Measurements from ENCODE around the gene L3MBTL2. TPM values are rescaled to one million over a fixed set of nuclear protein-coding genes. Genes with fewer than 3 reads are reported as not detected.

L3MBTL2 gene
- total RNA-seq, 1 experiment from 2014 or later: 51.5 TPM

- in situ Hi-C loops (cut with HindIII; ENCODE audit: low pct_unique_long_range_greater_than_20kb, low sequenced_read_pairs): no loop called here
- DNase-seq (ENCODE audit: low read depth): no peak
Observed at GRCh38 chr22:41237707-41238569, 32.8 kb downstream of the L3MBTL2 start.

GRCh38 chr22:41238570-41239442 lies 33.7 kb downstream of the L3MBTL2 start:
- no peak for DNase-seq (ENCODE audit: low read depth)
- in situ Hi-C loops (cut with HindIII; ENCODE audit: low pct_unique_long_range_greater_than_20kb, low sequenced_read_pairs): no loop called here

GRCh38 chr22:41239443-41240128 lies 34.5 kb downstream of the L3MBTL2 start:
- in situ Hi-C loops (cut with HindIII; ENCODE audit: low pct_unique_long_range_greater_than_20kb, low sequenced_read_pairs): no loop called here
- no peak for DNase-seq (ENCODE audit: low read depth)

DNA sequence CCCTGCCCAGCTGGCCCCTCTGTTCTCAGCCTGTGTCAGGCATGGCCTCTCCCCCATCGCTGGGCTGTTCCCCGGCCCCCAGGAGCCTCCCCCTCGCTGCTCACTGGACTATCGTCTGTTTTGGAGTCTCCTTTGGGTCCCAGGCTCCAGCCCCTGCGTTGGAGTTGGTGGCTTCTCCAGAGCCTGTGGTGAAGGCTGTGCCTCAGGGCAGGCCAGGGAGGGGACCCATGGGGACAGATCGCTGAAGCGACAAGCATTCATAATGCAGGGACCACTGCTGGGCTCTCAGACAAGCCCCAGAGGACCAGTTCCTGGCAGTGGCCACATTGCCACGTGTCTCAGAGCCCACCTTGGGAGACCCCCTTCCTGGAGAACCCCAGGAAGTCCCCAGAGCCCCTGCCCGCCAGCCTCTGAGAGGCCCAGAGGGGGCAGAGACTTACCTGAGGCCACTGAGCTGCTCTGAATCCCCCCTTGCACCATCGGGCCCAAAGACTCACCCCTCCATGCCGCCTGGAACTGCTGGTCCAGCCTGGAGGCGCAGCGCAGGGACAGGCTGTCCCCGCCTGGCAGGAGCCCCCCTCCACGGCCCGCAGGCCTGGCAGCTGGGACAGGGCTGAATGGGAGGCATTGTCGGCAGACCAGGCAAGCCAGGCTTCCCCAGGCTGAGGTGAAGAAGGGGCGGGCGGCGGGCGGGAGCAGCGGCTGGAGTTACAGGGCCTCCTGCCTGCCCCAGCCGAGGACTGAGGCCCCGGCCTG lies 35.4 kb downstream of the L3MBTL2 start, which contains the start of gene CHADL:
Gene CHADL (minus strand): TSS at position 555 of the 756 bp plus-strand sequence. CDS start 50 bp downstream, at position 505.
- in situ Hi-C loops (cut with HindIII; ENCODE audit: low pct_unique_long_range_greater_than_20kb, low sequenced_read_pairs): no loop called here
- no peak for DNase-seq (ENCODE audit: low read depth)

DNA sequence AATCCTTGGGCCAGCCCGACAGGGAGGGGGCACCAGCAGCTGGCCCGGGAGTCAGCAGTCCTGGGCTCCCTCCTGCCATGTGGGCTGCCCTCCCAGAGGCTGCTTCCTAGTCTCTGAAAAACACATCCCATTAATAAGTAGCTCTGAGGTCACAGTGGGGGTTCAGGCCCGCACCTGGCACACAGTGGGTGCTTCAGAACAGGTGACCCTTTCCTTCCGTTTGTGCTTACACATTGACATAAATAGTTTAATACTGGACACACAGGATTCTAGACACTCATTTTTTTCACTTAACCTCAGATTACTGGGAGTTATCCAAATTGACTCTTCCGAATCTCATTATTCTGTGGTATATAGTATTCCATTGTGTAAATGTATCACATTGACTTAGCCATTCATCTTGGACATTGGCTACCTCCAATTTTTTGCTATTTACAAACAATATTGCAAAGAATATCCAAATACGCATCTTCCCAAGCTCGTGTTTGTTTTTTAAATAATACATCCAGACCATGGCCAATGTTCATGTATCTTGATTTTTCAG lies 36.1 kb downstream of the L3MBTL2 start:
- in situ Hi-C loops (cut with HindIII; ENCODE audit: low pct_unique_long_range_greater_than_20kb, low sequenced_read_pairs): no loop called here

DNA sequence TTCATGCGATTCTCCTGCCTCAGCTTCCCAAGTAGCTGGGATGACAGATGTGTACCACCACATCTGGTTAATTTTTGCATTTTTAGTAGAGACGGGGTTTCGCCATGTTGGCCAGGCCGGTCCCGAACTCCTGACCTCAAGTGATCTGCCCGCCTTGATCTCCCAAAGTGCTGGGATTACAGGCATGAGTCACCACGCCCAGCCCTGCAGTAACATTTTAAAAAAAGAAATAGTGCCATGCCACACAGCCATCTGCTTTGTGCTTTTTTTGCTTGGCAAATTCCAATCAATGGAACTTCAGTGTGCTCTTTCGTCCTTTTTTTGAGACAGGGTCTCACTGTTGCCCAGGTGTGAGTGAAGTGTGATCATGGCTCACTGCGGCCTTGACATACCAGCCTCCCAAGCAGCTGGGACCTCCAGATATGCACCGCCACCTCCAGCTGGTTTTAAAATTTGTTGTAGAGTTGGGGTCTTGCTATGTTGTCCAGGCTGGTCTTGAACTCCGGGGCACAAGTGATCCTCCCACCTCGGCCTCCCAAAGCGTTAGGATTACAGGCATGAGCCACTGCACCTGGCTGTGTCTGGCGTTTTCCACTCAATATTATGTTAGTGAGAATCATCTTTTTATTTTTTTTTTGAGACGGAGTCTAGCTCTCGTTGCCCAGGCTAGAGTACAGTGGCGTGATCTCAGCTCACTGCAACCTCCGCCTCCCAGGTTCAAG lies 37.4 kb downstream of the L3MBTL2 start:
- DNase-seq (ENCODE audit: low read depth): no peak
- in situ Hi-C loops (cut with HindIII; ENCODE audit: low pct_unique_long_range_greater_than_20kb, low sequenced_read_pairs): no loop called here

More for the DNA sequence above, 36.1 kb downstream of the L3MBTL2 start:
- DNase-seq (ENCODE audit: low read depth): no peak

DNA sequence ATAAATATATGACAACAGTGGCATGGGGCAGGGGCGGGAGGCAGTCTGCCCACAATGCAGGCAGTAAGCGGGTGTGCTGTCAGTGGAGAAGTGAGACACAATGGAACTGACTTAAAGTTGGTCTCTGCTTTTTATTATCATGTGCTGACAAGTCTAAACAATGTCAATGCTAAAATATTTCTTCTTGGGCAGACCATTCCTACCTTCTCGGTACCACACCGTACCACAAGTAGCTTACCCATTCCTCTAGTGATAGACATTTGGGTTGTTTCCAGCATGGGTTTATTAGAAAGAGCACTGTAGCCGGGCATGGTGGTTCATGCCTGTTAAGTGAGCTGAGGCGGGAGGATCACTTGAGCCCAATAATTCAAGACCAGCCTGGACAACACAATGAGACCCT lies 38.2 kb downstream of the L3MBTL2 start:
- no peak for DNase-seq (ENCODE audit: low read depth)
- in situ Hi-C loops (cut with HindIII; ENCODE audit: low pct_unique_long_range_greater_than_20kb, low sequenced_read_pairs): no loop called here

DNA sequence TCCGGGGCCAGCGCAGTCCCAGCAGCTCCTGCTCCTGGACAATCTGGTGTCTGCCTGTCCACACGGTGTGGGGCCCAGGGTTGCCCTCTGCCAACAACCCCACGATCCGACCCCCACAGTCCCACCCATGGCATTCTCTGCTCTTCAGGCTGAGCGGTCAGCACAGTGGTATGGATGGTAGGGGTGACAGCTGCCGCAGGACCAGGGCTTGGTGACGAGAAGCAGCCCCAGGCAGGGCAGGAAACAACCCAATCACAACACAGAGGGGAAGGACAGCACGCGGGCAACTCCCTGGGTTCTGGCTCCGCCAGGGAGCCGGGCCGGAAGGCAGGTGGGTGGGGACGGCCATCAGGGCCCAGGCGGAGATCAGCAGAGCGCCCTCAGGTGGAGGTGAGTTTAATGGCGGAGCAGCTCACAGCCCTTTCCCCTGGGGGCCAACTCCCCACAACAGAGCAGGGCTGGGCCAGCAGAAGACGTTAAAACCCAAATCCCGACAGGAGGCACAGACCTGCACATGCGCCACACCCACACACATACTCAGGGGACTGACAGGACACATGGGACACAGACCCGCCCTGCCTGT lies 40.9 kb downstream of the L3MBTL2 start:
- DNase-seq (ENCODE audit: low read depth): no peak
- in situ Hi-C loops (cut with HindIII; ENCODE audit: low pct_unique_long_range_greater_than_20kb, low sequenced_read_pairs): no loop called here

- in situ Hi-C loops (cut with HindIII; ENCODE audit: low pct_unique_long_range_greater_than_20kb, low sequenced_read_pairs): no loop called here
- no peak for DNase-seq (ENCODE audit: low read depth)
Observed at GRCh38 chr22:41247703-41248102, 42.6 kb downstream of the L3MBTL2 start.

DNA sequence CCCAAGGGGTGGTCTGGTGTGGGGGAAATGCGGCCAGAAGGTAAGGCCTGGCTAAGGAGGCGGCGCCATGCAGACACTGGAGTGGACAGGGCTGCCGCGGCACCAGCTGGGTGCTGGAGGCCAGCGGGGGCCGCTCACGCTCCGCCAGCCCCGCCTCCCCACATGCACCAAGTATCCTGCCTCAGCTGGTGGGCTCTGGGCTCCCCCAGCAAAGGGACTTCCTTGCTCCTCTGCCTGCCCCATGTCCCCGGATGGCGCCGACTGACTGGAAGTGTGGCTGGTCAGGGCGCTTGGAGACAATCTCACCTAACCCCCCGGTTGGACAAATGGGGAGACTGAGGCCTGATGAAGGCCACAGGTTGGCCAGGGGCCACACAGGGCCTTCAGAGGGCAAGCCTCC lies 43.2 kb downstream of the L3MBTL2 start:
- DNase-seq (ENCODE audit: low read depth): no peak
- in situ Hi-C loops (cut with HindIII; ENCODE audit: low pct_unique_long_range_greater_than_20kb, low sequenced_read_pairs): no loop called here

DNA sequence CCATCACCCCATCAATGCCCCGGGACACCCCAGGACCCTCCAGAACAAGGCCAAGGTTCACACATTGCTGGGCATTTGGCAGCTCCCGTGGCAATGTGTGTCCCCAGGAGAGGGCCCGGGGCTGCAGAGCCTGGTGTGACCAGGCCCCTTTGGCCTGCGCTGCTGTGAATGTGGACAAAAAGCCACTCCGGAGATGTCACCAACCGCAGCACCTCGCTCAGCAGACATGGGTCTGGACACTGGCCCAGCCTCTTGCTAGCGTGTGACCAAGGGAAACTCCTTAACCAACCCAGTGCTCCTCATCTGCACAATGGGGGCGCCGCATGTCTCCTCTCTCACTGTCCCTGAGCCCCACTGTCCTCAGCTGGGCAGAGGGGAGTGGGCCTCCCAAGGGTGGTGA lies 43.6 kb downstream of the L3MBTL2 start:
- DNase-seq (ENCODE audit: low read depth): no peak
- in situ Hi-C loops (cut with HindIII; ENCODE audit: low pct_unique_long_range_greater_than_20kb, low sequenced_read_pairs): no loop called here

- in situ Hi-C loops (cut with HindIII; ENCODE audit: low pct_unique_long_range_greater_than_20kb, low sequenced_read_pairs): no loop called here
- no peak for DNase-seq (ENCODE audit: low read depth)
Observed at GRCh38 chr22:41249442-41249841, 44.3 kb downstream of the L3MBTL2 start.

GRCh38 chr22:41250127-41250526 lies 45.0 kb downstream of the L3MBTL2 start:
- in situ Hi-C loops (cut with HindIII; ENCODE audit: low pct_unique_long_range_greater_than_20kb, low sequenced_read_pairs): no loop called here
- DNase-seq (ENCODE audit: low read depth): no peak

DNA sequence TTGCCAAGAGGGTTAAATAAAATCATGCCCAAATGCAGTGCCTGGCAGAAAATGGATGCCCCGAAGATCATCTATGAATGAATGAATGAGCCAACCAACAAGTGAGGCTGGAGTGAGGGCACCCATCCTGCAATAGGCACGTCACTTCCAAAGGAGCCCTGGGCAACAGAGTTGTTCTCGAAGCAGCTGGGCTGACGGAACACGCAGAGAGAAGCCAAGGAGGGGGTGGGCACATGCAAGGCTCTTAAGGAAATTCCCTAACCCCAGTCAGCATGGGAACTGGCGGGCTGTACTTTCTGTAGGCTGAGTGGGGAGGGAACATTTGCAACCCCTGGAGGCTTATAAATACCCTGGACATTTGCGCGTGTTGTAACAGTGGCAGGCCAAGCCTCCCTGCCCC lies 47.3 kb downstream of the L3MBTL2 start:
- no peak for DNase-seq (ENCODE audit: low read depth)
- in situ Hi-C loops (cut with HindIII; ENCODE audit: low pct_unique_long_range_greater_than_20kb, low sequenced_read_pairs): no loop called here

GRCh38 chr22:41254230-41254629 lies 49.1 kb downstream of the L3MBTL2 start:
- in situ Hi-C loops (cut with HindIII; ENCODE audit: low pct_unique_long_range_greater_than_20kb, low sequenced_read_pairs): no loop called here
- no peak for DNase-seq (ENCODE audit: low read depth)

GRCh38 chr22:41256254-41257253 lies 51.4 kb downstream of the L3MBTL2 start:
- DNase-seq (ENCODE audit: low read depth): peak; percentile 74
- in situ Hi-C loops (cut with HindIII; ENCODE audit: low pct_unique_long_range_greater_than_20kb, low sequenced_read_pairs): no loop called here

All from Caki2 (cell line).